ENCODE measurements around the gene HMGN3. TPM values are rescaled to one million over a fixed set of nuclear protein-coding genes. Genes with fewer than 3 reads are reported as not detected.

Gene HMGN3
- total RNA-seq, 2 experiments from 2014 or later, result 56.3 to 56.5 TPM

DNA sequence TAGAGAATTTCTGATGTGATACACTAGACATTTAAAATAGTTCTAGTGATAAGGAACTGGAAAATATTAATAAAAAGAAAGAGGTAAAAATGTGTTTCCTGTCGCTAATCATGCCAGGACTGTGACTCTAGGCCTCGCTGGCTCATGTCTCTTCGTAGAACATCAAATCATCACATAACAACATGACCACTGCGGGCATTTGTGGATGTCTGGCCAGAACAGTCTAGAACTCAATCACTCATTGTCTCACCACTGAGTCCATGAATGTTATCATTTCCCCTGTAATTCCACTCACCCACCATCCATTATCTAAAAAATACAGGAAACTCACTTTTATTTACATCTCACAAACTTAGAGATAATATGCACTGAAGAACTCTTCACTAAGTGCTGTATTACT, 3.4 kb downstream of the HMGN3 start:
- ChIA-PET POLR2A (no interaction called here), CTCF (no interaction called here)
- Mint-ChIP-seq H3K4me3 (no peak overlapping the region), H3K4me1 (ENCODE audit: low read depth) (peaks cover 25% of the 10 kb centered on the region), H3K27me3 (ENCODE audit: low read depth) (peaks cover 2% of the 10 kb centered on the region), H3K27ac (no peak overlapping the region), H3K9me3 (ENCODE audit: insufficient read depth) (peaks cover 4% of the 10 kb centered on the region), H3K36me3 (ENCODE audit: low read depth) (peaks cover 5% of the 10 kb centered on the region)
- no peak for ATAC-seq
- no peak for DNase-seq

DNA sequence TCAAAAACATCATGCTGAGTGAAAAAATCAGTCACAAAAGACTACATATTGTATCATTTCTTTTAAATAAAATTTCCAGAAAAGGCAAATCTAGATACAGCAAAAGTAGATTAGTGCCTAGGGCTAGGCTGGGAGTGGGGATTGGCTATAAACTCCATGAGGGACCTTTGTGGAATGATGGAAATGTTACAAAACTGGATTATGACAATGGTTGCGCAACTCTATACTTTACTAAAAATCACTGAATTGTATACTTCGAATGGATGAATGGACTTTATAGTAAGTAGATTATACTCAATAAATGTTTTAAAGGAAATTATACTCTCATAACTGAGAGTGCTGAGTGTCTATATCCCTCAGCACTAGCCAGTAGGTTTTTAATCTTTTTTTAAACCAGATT, 4.3 kb downstream of the HMGN3 start:
- ChIA-PET CTCF (no interaction called here), POLR2A (no interaction called here)
- H3K4me3 Mint-ChIP-seq, result no peak overlapping the region

DNA sequence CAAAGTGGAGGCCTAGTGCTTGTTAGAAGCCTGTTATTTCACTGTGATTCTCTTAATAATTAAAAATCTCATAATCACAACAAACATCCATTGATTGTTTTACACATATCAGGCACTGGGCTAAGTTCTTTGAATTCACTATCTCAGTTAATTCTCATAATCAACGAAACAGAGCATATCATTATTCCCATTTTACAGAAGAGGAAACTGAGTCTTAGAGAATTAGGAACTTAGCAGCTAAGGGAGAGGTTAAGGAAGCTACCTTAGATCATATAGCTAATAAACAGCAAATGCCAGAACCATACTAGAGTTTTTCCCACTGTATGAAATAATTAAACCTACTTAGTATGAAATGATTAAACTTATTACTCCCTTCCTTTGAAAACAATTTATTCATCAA, 7.0 kb downstream of the HMGN3 start:
- ATAC-seq (no peak), DNase-seq (no peak)
- Mint-ChIP-seq H3K36me3 (ENCODE audit: low read depth) (peaks cover 5% of the 10 kb centered on the region), H3K4me3 (no peak overlapping the region), H3K27me3 (ENCODE audit: low read depth) (no peaks in the 10 kb centered on the region), H3K27ac (no peak overlapping the region), H3K9me3 (ENCODE audit: insufficient read depth) (peaks cover 4% of the 10 kb centered on the region), H3K4me1 (ENCODE audit: low read depth) (peaks cover 6% of the 10 kb centered on the region)
- ChIA-PET CTCF (interaction anchor here (0.6 kb wide), 1 partner anchor 1641 kb away, joined by 3 read pairs; no protein-coding TSS in a partner anchor), POLR2A (no interaction called here)

More for the DNA sequence above, 4.3 kb downstream of the HMGN3 start:
- ATAC-seq (no peak), DNase-seq (no peak)
- Mint-ChIP-seq H3K27me3 (ENCODE audit: low read depth) (no peaks in the 10 kb centered on the region), H3K9me3 (ENCODE audit: insufficient read depth) (no peaks in the 10 kb centered on the region), H3K36me3 (ENCODE audit: low read depth) (peaks cover 5% of the 10 kb centered on the region), H3K27ac (no peak overlapping the region), H3K4me1 (ENCODE audit: low read depth) (peaks cover 19% of the 10 kb centered on the region)

DNA sequence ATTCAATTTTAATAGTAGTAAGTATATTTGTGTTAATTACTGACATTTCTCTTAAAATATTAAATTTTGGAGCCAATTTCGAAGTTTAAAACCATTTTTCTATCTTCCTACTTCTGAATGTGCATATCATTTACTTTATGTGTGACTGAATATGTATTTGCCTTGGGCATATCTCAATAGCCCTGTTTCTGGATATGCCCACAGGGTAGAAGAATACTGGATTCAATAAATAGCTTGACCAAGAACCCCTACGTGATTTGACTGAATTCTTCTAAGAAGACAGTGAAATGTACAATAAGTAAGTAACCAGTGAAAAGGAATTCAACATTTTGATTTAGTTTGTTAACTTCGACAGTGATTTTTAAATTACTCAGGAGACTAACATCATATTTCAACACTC, 7.8 kb downstream of the HMGN3 start:
- Mint-ChIP-seq H3K4me1 (ENCODE audit: low read depth) (peaks cover under 1% of the 10 kb centered on the region), H3K4me3 (no peak overlapping the region), H3K27ac (no peak overlapping the region), H3K27me3 (ENCODE audit: low read depth) (no peaks in the 10 kb centered on the region), H3K9me3 (ENCODE audit: insufficient read depth) (peaks cover 4% of the 10 kb centered on the region), H3K36me3 (ENCODE audit: low read depth) (peaks cover 5% of the 10 kb centered on the region)
- ATAC-seq (no peak), DNase-seq (no peak)
- CTCF ChIA-PET, result no interaction called here
- POLR2A ChIA-PET, result no interaction called here

DNA sequence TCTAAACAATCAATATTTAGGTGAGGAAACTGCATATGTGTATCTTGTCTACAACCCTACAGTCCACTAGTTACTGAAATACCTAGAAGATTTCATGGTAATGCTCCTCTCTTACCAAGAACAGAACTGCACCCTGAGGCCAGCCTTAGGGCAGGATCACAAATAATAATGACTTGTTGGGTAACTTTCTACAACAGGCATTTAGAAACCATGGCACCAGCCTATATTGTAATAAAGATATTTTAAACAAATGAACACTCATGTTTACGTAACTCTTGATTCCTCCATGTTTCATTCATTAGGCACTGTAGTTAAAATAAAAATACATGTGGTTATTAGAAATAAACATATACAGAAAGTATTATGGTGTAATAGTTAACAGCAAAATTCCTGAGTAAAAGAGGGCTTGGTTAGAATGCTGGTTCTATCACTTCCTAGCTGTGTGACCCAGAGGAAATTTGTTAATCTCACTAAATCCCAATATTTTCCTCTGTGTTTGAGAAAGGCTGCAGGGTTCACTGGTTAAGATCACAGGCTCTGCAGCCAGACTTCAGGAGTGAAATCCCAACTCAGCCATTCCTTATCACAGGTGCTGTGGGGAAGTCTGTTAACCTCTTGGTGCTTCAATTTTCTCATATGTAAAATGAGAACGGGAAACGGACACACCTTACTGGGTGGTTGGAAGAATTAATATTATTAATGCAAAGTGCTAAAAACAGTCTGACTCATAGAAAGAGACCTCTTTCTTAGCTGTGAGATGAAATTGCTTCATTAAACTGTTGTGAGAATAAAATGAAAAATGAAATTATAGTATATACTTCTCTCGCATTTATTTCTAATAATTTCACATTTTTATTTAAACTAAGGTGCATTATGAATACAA, 8.5 kb downstream of the HMGN3 start:
- CTCF ChIA-PET, result no interaction called here
- no peak for DNase-seq
- H3K4me3 Mint-ChIP-seq, result no peak overlapping the region

DNA sequence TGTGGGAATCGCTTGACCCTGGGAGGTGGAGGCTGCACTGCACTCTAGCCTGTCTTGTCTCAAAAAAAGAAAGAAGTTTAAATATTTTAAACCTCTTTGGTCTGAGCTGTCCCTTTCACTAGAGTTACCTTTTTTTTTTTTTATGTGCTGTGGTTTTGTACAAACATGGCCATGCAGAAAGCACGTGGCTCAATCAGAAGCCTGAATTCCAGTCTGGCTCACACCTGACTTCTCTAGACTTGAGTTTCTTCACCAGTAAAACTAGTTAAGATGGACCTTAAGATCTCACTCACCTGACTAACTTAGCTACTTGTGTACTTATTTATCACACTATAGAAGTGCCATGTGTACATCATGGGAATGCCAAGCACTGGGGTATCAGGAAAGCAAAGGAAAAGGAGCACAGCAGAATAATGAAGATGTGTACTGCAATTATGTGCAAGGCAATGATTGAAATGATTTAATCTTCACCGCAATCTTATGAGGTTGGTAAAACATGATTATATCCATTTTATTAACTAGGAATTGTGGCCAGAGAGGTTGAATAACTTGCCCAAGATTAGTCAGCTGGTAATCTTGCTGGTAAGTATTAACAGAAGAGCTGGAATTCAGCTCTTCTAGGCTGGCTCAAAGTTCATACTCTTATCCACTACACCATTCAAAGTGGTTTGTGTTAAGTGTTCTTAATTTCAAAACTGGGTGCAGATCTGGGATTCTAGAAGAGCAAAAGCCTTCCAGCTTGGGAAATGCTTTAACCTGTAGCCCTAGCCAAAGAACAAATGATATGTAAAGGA, 10.7 kb downstream of the HMGN3 start:
- Mint-ChIP-seq H3K27ac (no peak overlapping the region), H3K4me1 (ENCODE audit: low read depth) (no peaks in the 10 kb centered on the region), H3K27me3 (ENCODE audit: low read depth) (no peaks in the 10 kb centered on the region), H3K4me3 (no peak overlapping the region), H3K36me3 (ENCODE audit: low read depth) (peaks cover 2% of the 10 kb centered on the region), H3K9me3 (ENCODE audit: insufficient read depth) (peaks cover 4% of the 10 kb centered on the region)
- DNase-seq (no peak), ATAC-seq (no peak)
- CTCF ChIA-PET, result no interaction called here
- POLR2A ChIA-PET, result interaction anchor here (0.6 kb wide), 1 partner anchor 674 kb away, joined by 3 read pairs; no protein-coding TSS in a partner anchor

More for the DNA sequence above, 8.5 kb downstream of the HMGN3 start:
- POLR2A ChIA-PET, result no interaction called here
- Mint-ChIP-seq H3K27me3 (ENCODE audit: low read depth) (no peaks in the 10 kb centered on the region), H3K36me3 (ENCODE audit: low read depth) (peaks cover 5% of the 10 kb centered on the region), H3K27ac (no peak overlapping the region), H3K9me3 (ENCODE audit: insufficient read depth) (peaks cover 4% of the 10 kb centered on the region), H3K4me1 (ENCODE audit: low read depth) (no peaks in the 10 kb centered on the region)
- no peak for ATAC-seq

DNA sequence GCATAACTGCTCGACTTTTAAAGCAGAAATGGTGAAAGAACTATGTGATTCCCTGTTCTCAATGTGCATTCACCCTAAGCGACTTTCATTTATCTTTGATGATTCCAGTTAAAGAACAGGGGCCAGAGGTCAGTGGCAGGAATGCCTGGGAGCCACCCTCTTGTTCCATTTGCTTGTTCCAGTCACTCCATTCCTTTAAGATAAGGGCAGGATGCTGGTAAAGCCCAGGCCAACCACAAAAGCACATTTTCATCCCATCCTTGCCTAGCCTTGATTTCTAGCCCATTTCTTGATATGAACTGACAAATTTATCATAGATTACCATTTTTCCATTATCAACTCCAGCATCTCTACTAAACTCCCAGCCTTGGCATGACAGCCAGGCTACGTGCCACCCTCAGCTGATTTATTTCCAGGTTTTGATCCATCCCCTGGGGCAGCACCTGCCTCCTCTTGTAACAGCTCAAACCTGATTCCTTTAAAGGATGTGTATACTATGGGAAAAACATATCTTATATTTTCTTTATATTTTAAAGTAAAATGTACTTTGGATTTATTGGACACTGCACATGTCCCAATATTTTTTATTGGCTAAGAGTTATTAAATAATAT, 19.2 kb downstream of the HMGN3 start:
- no peak overlapping the region for H3K27ac Mint-ChIP-seq
- H3K9me3 Mint-ChIP-seq (ENCODE audit: insufficient read depth), result no peaks in the 10 kb centered on the region
- ChIA-PET CTCF (no interaction called here), POLR2A (no interaction called here)
- no peaks in the 10 kb centered on the region for H3K27me3 Mint-ChIP-seq (ENCODE audit: low read depth)
- DNase-seq (no peak), ATAC-seq (no peak)
- no peak overlapping the region for H3K4me3 Mint-ChIP-seq
- no peaks in the 10 kb centered on the region for H3K4me1 Mint-ChIP-seq (ENCODE audit: low read depth)
- peaks cover 4% of the 10 kb centered on the region for H3K36me3 Mint-ChIP-seq (ENCODE audit: low read depth)

DNA sequence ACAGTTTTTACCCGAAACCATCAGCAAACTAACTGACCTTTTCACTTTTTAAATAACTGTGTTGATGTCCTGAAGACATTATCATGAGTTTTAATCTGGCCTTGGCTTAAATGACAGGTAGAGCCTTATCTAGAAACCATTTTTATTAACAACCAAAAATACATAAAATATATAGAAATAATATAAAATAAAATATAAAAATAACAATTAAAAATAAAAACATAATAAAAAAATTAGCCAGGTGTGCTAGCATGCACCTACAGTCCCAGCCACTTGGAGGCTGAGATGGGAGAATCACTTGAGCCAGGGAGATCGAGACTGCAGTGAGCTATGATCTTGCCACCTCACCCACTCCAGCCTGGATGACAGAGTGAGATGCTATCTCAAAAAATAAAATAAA, 21.6 kb downstream of the HMGN3 start:
- DNase-seq (no peak), ATAC-seq (no peak)
- ChIA-PET CTCF (no interaction called here), POLR2A (no interaction called here)
- no peaks in the 10 kb centered on the region for H3K9me3 Mint-ChIP-seq (ENCODE audit: insufficient read depth)
- H3K36me3 Mint-ChIP-seq (ENCODE audit: low read depth), result peaks cover 4% of the 10 kb centered on the region
- no peaks in the 10 kb centered on the region for H3K27me3 Mint-ChIP-seq (ENCODE audit: low read depth)
- no peak overlapping the region for H3K4me3 Mint-ChIP-seq
- H3K4me1 Mint-ChIP-seq (ENCODE audit: low read depth), result no peaks in the 10 kb centered on the region
- H3K27ac Mint-ChIP-seq, result no peak overlapping the region

DNA sequence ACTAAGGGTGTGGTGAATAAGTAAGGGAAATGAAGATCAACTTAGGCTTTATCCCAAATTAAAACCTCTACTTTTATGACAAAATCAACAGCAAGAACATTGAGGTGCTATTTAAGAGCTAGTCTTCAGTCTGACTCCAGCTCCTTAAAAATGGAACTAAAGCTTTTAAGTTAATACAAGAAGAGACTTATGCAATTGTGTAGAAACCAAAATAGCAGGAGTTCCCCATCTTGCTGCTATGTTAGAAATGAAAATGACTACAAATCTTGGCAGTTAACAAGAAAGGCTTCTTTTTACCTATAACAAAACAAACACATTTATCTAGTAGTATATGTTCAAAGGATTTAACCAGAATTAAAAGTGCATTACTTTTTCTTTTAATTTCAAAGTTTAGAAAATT, 25.7 kb downstream of the HMGN3 start:
- Mint-ChIP-seq H3K9me3 (ENCODE audit: insufficient read depth) (no peaks in the 10 kb centered on the region), H3K36me3 (ENCODE audit: low read depth) (peaks cover 12% of the 10 kb centered on the region), H3K27me3 (ENCODE audit: low read depth) (no peaks in the 10 kb centered on the region), H3K27ac (no peak overlapping the region), H3K4me3 (no peak overlapping the region), H3K4me1 (ENCODE audit: low read depth) (no peaks in the 10 kb centered on the region)
- no peak for DNase-seq
- CTCF ChIA-PET, result interaction anchor here (1.3 kb wide), 1 partner anchor 8 kb away, joined by 3 read pairs; no protein-coding TSS in a partner anchor
- ATAC-seq, result no peak
- POLR2A ChIA-PET, result no interaction called here

DNA sequence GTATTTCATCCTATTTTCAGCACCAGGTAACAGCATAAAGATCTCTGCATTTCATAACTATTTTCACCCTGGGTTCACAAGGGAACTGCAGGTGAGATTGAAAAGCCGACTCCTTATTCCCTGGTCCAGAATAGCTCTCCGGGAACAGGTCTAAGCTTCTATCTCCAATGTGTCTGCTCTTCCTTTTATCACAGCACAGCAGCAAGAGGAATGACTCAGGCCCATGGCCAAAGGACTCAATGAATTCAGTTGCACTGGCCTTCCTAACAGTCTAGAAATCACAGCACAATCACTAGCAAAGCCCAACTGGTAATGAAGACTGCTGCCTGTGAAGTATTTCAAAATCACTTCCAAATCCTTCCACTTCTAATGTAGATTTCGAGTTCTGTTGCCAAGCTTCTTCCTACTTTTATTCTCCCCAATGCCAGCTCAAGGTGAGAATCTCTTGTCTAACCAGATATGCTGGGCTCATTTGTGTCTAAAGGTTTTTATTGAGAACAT, 30.7 kb downstream of the HMGN3 start:
- ChIA-PET POLR2A (no interaction called here), CTCF (no interaction called here)
- Mint-ChIP-seq H3K27ac (no peak overlapping the region), H3K36me3 (ENCODE audit: low read depth) (peaks cover 10% of the 10 kb centered on the region), H3K4me1 (ENCODE audit: low read depth) (no peaks in the 10 kb centered on the region), H3K27me3 (ENCODE audit: low read depth) (no peaks in the 10 kb centered on the region), H3K4me3 (no peak overlapping the region), H3K9me3 (ENCODE audit: insufficient read depth) (no peaks in the 10 kb centered on the region)
- ATAC-seq (no peak), DNase-seq (no peak)

DNA sequence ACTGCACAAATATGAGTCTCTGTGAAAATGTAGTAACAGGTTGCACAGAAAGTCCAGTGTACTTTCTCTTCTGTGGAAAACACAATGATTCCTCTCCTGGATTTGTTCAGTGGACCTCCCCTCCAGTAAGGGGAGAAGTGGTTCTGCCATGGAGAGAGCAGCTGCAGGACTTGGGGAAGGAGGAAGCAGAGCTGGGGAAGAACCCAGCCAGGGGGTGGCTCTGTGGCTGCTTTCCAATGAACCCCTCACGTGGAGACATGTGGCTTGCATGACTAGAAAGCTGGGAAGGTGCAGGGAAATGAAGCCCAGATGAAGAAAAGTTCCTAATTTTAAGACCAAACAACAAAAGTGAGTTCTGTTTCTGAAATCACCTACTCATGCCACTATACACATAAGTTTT, 31.9 kb downstream of the HMGN3 start:
- H3K4me1 Mint-ChIP-seq (ENCODE audit: low read depth), result no peaks in the 10 kb centered on the region
- ChIA-PET POLR2A (no interaction called here), CTCF (no interaction called here)
- H3K4me3 Mint-ChIP-seq, result no peak overlapping the region
- no peaks in the 10 kb centered on the region for H3K9me3 Mint-ChIP-seq (ENCODE audit: insufficient read depth)
- peaks cover 10% of the 10 kb centered on the region for H3K36me3 Mint-ChIP-seq (ENCODE audit: low read depth)
- H3K27ac Mint-ChIP-seq, result no peak overlapping the region
- DNase-seq, result no peak
- no peak for ATAC-seq
- no peaks in the 10 kb centered on the region for H3K27me3 Mint-ChIP-seq (ENCODE audit: low read depth)

DNA sequence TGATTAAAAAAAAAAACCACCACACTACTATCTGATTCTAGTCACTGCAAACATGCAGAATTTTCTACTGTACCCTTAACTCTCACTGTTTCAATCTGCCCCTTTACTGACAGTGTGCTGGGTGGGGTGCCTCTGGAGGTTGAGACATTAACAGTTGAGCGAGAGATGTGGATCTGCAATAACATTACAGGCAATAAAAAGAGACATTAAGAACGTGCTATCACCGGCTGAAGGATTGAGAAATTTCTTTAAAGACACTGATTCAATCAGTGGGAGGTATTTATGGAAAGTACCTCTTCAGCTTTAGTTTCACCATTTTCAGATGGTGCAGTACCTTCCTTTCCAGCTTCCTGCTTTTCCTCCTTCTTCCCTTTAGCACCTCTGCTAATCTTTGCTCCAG, 32.5 kb downstream of the HMGN3 start:
- no peak for DNase-seq
- Mint-ChIP-seq H3K9me3 (ENCODE audit: insufficient read depth) (no peaks in the 10 kb centered on the region), H3K27ac (no peak overlapping the region), H3K27me3 (ENCODE audit: low read depth) (no peaks in the 10 kb centered on the region), H3K4me3 (no peak overlapping the region), H3K36me3 (ENCODE audit: low read depth) (peaks cover 4% of the 10 kb centered on the region), H3K4me1 (ENCODE audit: low read depth) (no peaks in the 10 kb centered on the region)
- ChIA-PET POLR2A (no interaction called here), CTCF (no interaction called here)
- ATAC-seq, result no peak

Data from activated CD8-positive, alpha-beta T cell treated with anti-CD3 and anti-CD28 coated beads, Interleukin-2, amount 10 ng/mL, durations not matched to agents 7 days and 5 days (primary cell).